ENCODE data around the gene SLC29A3.

GRCh38 chr10:71290806-71291527, 28.1 kb upstream of the SLC29A3 start:
- TF ChIP-seq TEAD4 (IDR thresholded peaks at IDR 0.05; ENCODE audit: low read depth, low read length): no peak
- no peak for TF ChIP-seq SIN3A (conservative IDR thresholded peaks at IDR 0.05 in 1 of 2, IDR thresholded peaks at IDR 0.05 in 1 of 2; ENCODE audit: low read depth in 1 of 2, low read length in 2 of 2)
- TF ChIP-seq BCL11A (IDR thresholded peaks at IDR 0.05; ENCODE audit: low read depth in 2 of 2, low read length in 2 of 2): no peak
- TF ChIP-seq CEBPB (IDR thresholded peaks at IDR 0.05; ENCODE audit: low read depth, low read length): no peak
- no peak for TF ChIP-seq ZNF274 (IDR thresholded peaks at IDR 0.05; ENCODE audit: borderline replicate concordance, extremely low read depth, low read length)

Measured in H1 (cell line).